ENCODE results near the gene VWA8.

DNA sequence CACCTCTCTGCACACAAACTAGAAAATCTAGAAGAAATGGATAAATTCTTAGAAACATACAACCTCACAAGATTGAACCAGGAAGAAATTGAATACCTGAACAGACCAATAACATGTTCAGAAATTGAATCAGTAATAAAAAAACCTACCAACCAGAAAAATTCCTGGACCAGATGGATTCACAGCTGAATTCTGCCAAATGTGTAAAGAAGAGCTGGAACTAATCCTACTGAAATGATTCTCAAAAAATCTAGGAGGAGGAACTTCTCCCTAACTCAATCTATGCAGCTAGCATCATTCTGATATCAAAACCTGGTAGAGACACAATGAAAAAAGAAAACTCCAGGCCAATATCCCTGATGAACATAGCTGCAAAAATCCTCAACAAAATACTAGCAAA, 336.9 kb downstream of the VWA8 start:
- TF ChIP-seq YY1 (IDR thresholded peaks at IDR 0.05; ENCODE audit: low read depth, low read length) (no peak), SP1 (IDR thresholded peaks at IDR 0.05; ENCODE audit: low read depth, low read length) (no peak), RBBP5 (IDR thresholded peaks at IDR 0.05; ENCODE audit: borderline replicate concordance, low read depth, low read length) (no peak), EZH2 (IDR thresholded peaks at IDR 0.05; ENCODE audit: low read depth, low read length, severe bottlenecking) (no peak), RFX5 (IDR thresholded peaks at IDR 0.05; ENCODE audit: borderline replicate concordance, low read depth, low read length) (no peak), POLR2A (IDR thresholded peaks at IDR 0.05; ENCODE audit: control extremely low read depth in 1 of 2, low read depth in 2 of 2, low read length in 2 of 2) (no peak), EP300 (IDR thresholded peaks at IDR 0.05; ENCODE audit: borderline replicate concordance in 1 of 2, low read depth in 2 of 2, low read length in 2 of 2) (no peak), POLR2AphosphoS5 (IDR thresholded peaks at IDR 0.05; ENCODE audit: low read depth, low read length) (no peak)
- TF ChIP-seq, protein P1, sequence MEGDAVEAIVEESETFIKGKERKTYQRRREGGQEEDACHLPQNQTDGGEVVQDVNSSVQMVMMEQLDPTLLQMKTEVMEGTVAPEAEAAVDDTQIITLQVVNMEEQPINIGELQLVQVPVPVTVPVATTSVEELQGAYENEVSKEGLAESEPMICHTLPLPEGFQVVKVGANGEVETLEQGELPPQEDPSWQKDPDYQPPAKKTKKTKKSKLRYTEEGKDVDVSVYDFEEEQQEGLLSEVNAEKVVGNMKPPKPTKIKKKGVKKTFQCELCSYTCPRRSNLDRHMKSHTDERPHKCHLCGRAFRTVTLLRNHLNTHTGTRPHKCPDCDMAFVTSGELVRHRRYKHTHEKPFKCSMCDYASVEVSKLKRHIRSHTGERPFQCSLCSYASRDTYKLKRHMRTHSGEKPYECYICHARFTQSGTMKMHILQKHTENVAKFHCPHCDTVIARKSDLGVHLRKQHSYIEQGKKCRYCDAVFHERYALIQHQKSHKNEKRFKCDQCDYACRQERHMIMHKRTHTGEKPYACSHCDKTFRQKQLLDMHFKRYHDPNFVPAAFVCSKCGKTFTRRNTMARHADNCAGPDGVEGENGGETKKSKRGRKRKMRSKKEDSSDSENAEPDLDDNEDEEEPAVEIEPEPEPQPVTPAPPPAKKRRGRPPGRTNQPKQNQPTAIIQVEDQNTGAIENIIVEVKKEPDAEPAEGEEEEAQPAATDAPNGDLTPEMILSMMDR (IDR thresholded peaks at IDR 0.05; ENCODE audit: control extremely low read depth in 1 of 3, insufficient read depth in 1 of 3, low read depth in 1 of 3, low read length in 3 of 3) = no peak
